ENCODE results near the gene CFTR.

DNA sequence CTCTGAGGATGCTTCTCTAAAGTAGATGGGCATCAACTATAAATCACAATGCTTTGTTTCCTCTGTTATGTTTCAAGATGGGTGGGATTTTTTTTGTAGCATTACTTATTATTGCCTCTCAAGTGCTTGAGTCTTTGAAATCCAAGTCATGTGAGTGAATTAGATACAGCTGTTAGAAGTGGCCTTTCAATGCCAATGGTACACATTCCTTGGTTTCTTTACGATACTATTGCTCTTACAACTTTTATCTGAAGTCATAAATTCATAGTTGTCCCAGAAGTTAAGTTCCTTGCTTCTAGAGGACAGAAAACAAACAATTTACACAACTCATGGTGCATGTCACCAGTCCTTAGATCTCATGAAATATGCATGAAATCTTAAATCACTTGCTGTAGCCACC lies 15.5 kb downstream of the CFTR start:
- TF ChIP-seq, protein P1, sequence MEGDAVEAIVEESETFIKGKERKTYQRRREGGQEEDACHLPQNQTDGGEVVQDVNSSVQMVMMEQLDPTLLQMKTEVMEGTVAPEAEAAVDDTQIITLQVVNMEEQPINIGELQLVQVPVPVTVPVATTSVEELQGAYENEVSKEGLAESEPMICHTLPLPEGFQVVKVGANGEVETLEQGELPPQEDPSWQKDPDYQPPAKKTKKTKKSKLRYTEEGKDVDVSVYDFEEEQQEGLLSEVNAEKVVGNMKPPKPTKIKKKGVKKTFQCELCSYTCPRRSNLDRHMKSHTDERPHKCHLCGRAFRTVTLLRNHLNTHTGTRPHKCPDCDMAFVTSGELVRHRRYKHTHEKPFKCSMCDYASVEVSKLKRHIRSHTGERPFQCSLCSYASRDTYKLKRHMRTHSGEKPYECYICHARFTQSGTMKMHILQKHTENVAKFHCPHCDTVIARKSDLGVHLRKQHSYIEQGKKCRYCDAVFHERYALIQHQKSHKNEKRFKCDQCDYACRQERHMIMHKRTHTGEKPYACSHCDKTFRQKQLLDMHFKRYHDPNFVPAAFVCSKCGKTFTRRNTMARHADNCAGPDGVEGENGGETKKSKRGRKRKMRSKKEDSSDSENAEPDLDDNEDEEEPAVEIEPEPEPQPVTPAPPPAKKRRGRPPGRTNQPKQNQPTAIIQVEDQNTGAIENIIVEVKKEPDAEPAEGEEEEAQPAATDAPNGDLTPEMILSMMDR (conservative IDR thresholded peaks at IDR 0.05 in 1 of 2, IDR thresholded peaks at IDR 0.05 in 1 of 2; ENCODE audit: low read depth in 1 of 2, low read length in 2 of 2) = no peak
- no peak for TF ChIP-seq EZH2 (IDR thresholded peaks at IDR 0.05; ENCODE audit: low read length, missing control alignments)

Data from fibroblast of lung (primary cell).